DMS153 (cell line): ENCODE data around the gene MRPL33.

Experiments used
- DNase-seq: peaks from one replicate; lab custom pipeline; 2025; lab: John Stamatoyannopoulos, UW

MRPL33 gene

DNA sequence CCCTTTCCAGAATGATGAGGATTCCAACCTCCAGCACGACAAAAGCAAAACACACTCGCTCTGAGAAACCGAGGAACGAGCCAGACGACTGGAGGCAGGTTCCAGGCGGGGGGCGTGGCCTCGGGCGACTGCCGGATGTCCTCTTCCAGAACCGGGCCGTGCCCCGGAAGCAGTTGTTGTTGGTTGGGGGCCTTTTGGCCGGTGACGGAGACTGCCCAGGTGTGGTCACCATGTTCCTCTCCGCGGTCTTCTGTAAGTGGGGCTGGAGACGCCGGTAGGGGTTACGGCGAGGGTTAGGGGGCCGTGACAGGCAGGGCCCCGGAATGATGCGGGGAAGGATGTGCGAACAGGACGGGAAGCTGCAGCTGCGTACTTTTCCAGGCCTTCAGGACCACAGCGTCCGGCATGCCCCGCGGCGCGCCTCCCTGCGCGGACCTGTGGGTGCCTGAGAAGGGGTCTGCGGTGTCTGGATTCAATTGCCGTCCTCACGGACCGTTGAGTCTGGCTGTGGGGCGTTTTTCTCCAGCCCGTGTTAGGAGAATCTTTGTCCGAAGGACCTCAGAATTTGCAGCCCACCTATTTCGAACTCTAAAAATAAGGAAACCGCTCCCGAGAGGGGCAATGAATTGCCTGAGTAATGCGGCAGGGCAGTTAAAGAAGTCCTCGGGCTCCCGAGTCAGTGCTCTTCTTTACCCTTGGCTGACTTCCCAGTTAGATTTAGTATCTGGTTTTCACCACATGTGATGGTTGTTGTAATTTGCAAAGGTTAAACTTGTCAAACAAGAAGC lies at the start of gene MRPL33:
Gene MRPL33, plus strand, starts transcription at position 172 of the 788 bp plus-strand sequence. Its CDS starts 59 bp downstream, at position 231.
- DNase-seq = peak; percentile 87

DNA sequence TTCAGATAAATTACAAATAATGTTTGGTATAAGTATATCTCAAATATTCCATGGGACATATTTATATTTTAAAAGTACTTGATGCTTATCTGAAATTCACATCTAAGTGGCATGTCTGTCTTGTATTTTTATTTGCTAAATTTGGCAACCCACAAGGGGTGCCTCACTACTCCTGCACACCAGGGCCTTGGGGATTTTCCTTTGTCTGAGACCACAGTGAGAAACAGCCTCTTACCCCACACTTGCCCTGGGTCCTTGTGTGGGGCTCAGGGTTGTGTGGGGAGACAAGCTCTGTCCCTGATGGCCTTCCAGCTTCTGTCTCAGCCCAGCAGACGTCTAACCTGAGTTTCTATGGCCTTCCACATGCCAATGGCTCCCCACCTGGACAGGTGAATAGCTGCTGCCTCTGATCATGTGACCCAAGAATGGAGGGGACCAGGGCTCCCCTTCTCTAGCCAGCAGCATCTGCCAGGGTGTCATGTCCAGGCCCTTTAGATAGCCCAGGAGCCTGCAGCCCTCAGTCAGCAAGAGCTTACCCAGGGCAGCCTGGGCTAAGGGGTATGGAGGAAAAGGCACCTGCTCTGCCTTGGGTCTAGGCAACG lies 49.5 kb upstream of the MRPL33 start:
- DNase-seq = no peak

DNA sequence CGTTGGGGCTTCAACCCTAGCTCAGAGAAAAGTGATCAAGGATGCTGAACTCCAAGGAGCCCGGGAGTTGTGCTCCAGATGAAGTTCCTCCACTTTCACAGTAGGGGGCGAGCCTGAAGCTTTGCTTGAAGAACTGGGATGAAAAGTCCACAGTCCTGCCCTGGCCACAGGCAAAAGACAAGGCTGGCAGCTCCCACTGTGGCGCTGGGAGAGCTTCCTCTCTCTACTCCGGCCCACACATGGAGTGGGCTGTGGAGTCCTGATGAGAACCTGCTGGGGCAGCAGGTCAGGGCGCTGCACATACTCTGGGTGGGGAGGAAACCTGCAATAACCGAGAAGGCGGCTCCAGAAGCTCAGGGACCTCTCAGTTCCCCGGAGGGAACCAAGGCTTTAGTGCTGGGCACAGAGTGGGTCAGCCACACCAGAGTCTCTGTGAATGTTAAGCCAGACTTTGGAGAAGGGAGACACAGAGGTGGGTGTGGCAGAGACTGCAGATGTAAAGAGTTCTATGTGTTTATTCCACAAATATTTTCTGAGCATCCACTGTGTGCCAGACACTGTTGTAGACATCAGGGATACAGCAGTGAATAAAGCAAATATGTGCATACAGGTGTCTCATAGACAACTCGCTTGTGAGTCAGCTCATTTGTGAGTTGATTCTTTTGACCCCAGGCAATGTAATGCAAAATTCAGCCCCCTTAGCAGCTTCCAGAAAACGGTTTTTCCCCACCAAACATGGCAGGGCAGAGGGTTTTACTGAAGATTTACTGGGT lies 48.0 kb upstream of the MRPL33 start:
- no peak for DNase-seq

DNA sequence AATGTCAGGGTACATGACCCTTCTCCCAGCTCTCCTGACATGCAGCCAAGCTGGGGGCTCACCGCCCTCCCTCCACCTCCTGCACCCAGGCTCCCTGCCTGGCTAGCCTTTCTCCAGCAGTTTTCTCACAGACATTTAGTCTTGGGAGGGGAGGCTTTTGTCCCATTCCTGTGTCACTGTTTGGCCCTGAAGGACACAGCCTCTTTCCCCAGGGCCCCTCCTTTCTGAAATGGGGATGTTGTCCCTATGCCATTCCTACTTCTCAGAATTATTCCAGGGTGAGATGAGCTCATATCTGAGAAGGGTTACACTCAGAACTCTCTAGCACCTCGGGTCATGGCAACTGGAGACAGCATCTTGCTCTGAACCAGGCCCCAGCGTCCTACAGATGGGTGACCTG lies 47.3 kb upstream of the MRPL33 start:
- no peak for DNase-seq

DNA sequence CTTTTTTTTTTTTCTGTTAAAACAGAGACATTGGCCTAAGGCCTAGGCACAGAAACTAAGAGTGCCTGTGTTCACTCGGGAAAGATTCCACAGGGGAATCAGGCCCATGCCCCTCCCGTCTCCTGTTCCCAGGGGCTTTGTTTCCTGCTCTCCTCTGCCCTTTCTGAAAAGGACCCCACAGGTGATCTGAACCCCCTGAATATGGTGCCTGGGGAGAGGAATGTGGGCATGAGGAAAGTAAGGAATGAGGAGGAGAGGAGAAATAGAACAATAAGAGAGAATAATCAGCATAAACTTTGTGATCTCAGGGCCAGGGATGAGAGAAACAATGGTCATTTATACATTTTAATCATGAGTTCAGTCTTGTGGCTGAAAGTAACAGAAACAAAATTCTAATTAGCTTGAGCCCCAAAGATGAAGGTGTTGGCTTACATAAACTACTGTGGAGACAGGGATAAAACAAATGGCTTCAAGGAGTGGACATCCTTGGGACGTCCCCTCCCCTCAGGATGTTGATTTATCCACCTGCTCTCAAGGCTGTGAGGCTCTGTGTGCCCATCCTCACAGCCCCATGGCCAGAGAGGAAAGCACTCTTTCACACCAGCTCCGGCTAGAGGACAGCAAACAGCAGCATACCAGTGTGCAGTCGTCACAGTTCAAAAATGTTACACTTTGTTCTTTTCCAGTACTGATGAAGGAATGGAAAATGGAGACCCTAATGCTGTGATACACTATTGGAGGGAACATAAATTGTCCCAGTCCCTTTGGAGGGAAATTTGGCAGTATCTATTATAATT lies 46.4 kb upstream of the MRPL33 start:
- no peak for DNase-seq

DNA sequence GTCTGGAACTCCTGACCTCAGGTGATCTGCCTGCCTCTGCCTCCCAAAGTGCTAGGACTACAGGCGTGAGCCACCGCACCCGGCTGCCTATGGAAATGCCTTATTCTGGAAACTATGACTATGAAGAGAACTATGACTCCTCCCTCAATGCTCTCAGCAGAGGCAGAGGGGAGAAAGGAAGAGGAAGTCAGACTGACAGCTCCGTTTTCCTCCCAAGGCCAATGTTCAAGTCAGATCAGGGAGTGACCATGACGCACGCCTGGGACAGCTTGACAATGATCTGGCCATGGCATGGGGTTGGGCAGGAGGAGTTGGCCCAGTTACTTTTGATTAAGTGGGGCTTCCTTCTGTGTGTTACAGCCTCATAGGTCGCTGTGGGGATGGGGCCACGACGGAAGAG lies 44.3 kb upstream of the MRPL33 start:
- no peak for DNase-seq

DNA sequence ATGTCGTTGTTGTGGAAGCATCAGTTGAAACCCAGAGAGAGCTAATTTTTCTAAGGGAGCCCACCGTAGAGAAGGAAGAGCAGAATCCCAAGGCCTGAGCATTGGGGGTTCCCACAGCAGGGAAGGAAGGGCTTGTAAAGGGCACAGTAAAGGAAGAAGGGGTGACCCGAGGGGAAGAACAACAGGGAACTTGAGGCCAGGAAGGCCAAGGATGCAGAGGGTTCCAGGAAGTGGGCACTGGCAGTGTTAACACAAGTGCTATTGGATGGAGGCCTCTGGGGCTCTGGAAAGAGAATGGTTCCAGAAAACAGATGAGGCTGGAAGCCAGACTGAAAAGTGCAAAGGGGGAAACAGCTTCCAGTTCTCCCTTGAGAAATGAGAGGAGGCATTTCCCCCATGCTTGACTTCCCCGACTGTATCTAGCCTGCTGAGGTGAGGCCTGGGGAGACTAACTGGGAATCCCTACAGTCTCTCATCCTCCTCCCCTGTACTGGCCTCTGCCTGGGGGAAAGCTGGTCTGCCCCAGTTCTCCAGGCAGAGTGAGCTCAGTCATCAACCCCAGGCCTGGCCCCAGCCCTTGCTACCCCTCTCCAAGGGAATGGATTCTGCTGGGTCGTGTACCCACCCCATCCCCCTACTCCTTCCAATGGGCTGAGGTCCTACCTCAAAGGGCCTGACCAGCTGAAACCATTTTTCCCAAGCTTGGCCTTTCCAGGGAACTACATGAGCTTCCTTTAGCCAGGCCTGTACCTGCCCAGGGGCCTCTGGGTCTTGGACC lies 43.2 kb upstream of the MRPL33 start:
- no peak for DNase-seq

DNA sequence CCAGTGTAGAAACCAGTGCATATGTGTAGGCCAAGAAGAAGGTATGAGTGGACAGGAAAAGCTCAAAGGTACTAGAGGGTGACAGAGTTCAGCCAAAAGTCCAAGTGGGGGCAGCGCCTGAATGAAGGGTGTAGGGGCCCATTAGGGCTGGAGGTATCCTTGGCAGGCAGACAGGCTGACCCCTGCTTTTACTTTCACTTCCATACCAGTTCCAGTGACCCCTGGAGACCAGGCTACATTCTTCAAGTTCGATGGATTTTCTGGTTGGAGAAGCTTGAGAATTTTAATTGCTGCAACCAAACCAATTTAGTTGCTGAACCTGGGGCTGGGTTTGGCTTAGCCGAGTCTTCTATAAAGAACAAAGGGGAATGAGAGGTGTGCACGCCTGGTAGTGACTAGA lies 42.3 kb upstream of the MRPL33 start:
- DNase-seq = no peak

DNA sequence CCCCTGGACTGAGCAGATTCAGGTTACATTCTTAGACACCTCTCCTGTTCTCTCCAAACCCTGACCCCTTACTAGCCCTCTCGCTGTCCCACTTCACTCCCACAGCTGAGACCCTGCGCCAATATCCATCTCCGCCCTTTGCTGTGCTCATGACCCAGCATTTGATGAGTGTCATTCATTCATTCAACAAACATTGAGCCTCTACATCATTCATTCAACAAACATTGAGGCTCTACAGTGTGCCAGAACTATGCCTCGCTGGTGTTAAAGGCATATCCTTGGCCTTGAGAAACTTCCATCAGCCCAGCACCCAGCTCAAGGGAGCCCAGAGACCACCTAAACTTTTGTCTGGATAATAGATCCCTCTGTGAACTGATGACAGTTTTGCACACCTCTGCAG lies 41.9 kb upstream of the MRPL33 start:
- no peak for DNase-seq

DNA sequence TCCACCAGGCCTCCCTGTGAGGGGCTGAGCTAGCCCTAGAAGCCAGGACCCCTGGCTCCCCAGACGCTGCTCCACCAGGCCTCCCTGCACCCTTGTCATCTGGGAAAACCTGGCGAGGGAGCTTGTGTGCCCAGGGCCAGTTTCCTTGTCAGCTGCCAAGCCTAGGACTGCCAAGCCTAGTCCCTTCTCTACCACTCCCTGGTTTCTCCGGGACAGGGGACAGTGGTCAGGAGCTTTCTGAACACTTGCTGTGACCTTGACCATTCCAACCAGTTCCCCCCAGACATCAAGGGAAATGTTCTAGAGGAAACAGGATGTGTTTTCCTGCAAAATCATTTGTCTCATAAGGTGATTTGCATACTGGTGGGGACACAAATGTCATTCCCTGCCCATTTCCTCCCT lies 41.3 kb upstream of the MRPL33 start:
- no peak for DNase-seq

DNA sequence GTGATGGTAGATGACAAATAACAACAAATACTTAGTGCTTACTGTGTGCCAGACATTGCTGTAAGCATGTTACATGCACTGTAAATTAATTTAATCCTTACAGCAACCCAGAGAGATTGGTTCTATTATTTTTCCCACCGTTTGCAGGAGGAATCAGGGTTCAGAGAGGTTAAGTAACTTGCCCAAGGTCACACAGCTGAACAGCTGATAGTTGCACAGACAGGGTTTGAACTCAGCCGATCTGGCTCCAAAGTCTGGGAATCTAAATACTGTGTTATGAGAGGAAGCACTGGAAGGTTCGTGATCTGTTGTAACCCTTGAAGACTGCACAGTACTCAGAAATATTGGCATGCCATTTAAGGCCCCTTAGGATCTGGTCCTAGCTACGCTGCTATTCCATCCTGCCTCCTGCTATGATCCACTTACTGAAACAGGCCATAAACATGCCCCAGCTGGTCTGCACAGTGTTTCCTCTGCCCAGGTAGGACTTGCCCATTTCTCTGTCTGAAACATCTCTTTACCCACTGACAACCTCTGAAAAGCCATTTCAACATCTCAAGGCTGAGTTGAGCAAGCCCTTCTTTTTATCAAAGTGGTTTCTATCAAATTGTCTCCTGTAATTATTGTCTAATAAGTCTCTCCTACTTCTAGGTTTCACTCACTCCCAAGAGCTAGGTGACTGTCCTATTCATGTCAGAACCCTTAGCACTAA lies 40.4 kb upstream of the MRPL33 start:
- DNase-seq = no peak

DNA sequence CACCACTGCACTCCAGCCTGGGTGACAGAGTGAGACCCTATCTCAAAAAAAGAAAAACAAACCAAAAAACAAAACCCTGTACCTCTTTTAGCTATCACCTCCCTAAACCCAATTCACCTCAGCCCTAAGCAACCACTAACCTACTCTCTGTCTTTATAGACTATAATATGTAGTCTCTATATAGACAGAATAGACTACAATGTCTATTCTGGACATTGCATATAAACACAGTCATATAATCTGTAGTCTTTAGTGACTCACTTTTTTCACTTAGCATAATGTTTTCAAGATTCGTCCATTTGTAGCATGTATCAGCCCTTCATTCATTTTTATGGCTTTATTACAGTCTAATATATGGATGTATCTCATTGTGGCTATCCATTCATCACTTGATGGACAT lies 37.2 kb upstream of the MRPL33 start:
- no peak for DNase-seq

DNA sequence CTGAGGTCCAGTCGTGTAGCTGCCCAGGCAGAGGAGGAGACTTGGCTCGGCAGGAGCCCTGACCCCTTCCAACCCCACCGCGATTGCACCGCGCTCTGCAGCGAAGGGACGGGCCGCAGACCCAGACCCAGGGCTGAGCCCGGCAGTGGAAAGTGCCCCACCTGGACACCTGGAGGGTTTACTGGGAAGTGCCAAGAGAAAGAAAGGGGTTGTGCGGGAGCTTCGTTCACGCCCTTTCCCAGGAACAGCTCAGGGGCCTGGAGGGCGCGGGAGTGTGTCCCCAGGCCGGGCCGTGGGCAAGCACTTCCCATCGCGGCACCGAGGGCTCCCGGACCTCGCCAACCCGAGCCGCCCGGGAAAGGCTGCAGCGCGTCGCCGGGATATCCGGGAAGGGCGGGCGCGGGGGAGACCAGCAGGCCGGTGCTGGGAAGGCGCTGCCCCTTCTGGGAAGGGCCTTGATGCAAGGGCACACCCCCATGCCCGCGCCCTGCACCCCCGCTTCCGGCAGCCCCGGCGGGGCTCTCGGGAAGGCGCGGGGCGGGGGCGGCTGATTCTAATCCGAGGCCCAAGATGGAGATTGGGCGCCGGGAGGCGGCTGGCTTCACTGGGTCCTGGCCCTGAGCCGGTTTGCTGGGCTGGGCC lies 36.1 kb upstream of the MRPL33 start:
- DNase-seq = peak; percentile 74

DNA sequence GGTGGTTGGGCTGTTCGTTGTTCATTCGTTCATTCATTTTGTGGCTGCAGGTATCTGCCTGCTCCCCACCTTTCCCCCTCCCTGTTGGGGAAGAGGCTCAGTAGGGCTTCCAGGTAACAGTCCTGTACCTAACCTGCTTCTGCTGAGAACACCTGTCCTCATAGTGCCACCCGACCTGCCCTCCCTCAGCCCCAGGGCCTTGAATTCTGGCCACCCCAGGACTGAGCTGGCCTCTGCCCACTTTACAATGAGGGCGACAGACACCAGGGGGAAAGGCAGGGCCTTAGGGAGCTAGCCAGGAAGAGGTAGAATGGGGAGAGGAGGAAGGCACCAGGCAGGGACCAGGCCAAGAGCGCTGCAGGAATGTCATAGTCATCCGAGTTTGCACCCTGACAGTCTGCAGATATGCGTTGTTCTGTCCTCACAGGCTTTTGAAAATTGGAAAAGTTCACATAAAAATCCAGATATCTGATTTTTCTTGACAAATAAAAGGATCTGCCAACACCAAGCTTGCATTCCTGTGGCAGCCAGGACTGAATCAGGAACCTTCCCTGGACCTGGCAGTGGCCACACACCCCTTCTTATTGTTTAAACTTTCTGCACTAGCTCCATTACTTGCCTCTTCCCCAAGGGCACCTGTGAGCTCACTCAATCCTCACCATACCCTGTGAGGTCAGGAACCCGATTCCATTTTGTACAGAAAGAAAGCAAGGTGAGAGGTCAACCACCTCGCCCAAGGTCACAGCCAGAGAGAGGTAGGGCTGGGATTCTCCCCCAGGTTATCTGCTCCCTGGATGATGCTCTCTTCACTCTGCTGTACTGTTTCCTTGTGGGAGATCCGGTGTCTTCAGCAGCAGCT lies 35.3 kb upstream of the MRPL33 start:
- no peak for DNase-seq

DNA sequence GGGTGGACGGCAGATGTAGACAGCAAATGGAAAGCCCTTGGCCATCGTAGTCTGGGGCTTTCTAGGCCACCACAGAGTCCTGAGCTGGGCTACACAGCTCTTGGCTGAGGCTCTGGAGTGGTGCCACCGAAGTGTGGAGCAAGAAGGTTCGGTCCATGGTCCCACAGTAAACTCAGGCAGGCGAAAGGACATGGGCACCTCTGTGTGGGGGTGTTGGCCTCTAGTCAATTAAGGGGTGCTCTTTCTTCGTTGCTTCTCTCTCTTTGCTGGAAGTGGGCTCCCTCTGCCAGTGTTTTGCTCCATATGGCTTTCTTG lies 34.7 kb upstream of the MRPL33 start:
- no peak for DNase-seq

DNA sequence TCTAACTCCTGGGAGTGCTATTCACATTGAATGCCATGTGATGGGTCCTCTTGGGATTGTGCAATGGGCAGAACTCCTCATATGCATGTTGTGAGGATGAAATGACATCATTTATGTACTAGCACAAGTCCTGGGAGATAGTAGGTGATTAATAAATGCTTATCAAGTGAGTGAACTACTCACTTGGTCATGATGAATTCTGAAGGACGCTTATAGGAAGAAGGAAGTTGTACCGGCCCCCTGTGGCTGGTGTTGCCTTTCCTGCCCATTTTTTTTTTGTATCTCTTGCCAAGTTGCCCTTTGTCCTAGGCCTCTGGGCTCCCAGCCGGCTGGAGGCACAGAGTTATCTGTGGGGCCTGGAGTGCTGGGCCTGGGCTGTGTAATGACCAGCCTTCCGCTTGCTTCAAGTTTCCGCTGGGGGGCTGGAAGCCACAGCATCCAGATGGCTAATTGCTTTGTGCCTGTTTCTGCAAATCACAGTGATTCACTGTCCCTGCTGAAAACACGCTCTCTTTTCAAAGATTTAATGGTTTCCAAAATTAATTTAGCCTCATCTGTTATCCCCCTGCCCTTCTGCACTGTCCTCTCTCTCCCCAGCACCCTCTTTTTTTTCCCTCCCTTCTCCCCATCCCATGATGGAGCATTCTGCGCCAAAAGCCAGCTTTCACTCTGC lies 33.7 kb upstream of the MRPL33 start:
- DNase-seq = no peak

DNA sequence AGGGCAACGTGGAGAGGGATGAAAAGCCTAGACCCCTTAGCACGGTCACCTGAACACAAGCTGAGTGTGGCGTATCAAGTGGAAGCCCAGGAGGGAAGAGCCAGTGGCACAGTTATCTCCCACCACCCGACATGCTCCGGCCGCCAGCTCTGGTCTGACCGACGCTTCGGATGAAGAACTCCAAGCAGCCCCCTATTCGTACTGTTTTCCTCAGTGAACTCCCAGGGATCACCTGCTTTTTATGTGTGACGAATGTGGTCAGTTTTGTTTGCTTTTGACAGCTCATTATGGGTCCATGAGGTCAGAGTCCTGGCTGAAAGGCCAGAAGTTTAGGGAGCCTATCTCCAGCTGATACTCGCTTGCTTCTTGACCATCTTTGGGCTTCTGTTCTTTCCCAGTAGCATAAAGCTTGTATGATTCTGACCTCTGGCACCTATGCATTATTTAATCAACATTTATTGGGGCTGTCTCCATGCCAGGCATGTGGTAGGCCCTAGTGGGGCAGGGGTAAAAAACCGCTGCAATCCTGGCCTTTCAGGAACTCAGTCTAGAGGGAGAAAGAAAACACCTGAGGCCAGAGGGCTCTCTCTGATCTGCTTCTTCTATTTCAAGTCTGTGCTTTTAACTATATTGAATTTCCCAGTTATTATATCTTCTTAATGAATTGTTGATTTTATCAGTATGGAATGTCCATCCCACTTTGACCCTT lies 33.0 kb upstream of the MRPL33 start:
- DNase-seq = no peak

DNA sequence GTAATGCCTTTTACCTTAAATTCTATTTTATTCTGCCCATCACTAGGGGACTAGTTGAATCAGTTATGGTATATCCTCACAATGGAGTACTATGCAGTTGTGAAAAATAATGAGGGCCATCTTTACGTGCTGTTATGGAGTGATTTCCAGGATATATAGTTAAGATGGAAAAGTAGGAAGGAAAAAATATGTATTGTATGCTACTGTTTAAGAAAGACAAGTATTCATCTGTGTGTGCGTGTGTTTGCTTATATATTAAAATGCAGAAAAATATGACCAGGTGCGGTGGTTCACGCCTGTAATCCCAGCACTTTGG lies 32.5 kb upstream of the MRPL33 start:
- DNase-seq = no peak

DNA sequence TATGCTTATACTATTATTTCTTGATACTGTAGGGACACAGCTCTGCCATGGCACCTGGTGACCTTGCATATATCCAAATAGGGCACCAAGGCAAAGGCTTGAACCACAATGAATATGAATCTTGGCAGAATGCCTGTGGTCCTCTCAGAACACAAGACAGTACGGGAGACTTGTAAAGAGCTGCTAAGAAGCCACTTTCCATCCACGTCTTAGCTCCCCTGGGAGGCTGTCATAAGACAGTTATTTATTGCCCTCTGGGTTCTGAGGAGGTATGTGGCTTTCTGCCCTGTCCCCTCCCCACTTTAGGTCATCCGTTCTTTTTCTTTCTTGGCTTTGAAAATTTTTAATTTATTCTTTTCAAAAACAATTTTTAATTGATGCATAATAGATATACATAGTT lies 29.8 kb upstream of the MRPL33 start:
- DNase-seq = no peak
